Upper lobe of left lung (tissue), 6 donors: ENCODE data around the gene KRT8. TPM values are rescaled to one million over a fixed set of nuclear protein-coding genes. Genes with fewer than 3 reads are reported as not detected.

Experiments
- ATAC-seq, 2 donors: fragments of 200-7000 bp; cut with Tn5 transposase; one replicate each; pipeline ENCODE4 v1.9.1; 2022; ENCODE audit warnings: mild to moderate bottlenecking in 2 of 2, moderate library complexity in 2 of 2; ENCODE audit not compliant: low FRiP score in 2 of 2
- DNase-seq, 2 donors: peaks; one replicate each; pipeline ENCODE4 v3.0.0-alpha.2; 2019 to 2020
- H3K27ac ChIP-seq, 4 donors: fragments of 200-600 bp; sonication (generic); one replicate each; pipeline ENCODE4 v1.5.1; 2016 to 2019
- H3K27me3 ChIP-seq, 4 donors: fragments of 200-600 bp; sonication (generic); one replicate each; pipeline ENCODE4 v1.5.1; 2017 to 2019
- H3K36me3 ChIP-seq, 4 donors: fragments of 200-600 bp; sonication (generic); one replicate each; pipeline ENCODE4 v1.5.1; 2016 to 2019
- H3K4me1 ChIP-seq, 4 donors: fragments of 200-600 bp; sonication (generic); one replicate each; pipeline ENCODE4 v1.5.1; 2018 to 2019
- H3K4me3 ChIP-seq, 4 donors: fragments of 200-600 bp; sonication (generic); one replicate each; pipeline ENCODE4 v1.5.1; 2017 to 2019; ENCODE audit warnings: mild to moderate bottlenecking in 2 of 4, moderate library complexity in 1 of 4
- H3K9me3 ChIP-seq, 4 donors: fragments of 200-600 bp; sonication (generic); one replicate each; pipeline ENCODE4 v1.5.1; 2018 to 2019
- EP300 ChIP-seq, 4 donors: sonication (generic); formaldehyde crosslinking; IDR thresholded peaks; one replicate each; pipeline ENCODE4 v1.5.1; 2017; ENCODE audit warnings: antibody characterized with exemption in 4 of 4, control low read depth in 2 of 4
- POLR2A ChIP-seq, 4 donors: fragments of 450-650 bp; IDR thresholded peaks; one replicate each; pipeline ENCODE4 v1.5.1; 2016 to 2017; ENCODE audit warnings: antibody characterized with exemption in 4 of 4, mild to moderate bottlenecking in 2 of 4
- POLR2AphosphoS5 ChIP-seq, 2 donors: sonication (generic); formaldehyde crosslinking; IDR thresholded peaks; one replicate each; pipeline ENCODE4 v1.5.1; 2017; ENCODE audit warnings: antibody characterized with exemption in 2 of 2
- WGBS, 2 donors: methylation state at CpG; one replicate each; pipeline ENCODE4 v1.1.5; 2017 to 2018; 5-methylcytosine and 5-hydroxymethylcytosine counted together
- total RNA-seq, 6 donors: library from RNA; depleted of rRNA in 4 of 6; stranded (reverse); fragments of >200 nt in 4 of 6; gene quantifications; one replicate each; pipeline versions ENCODE4 v1.1.0 to v1.2.1, GENCODE V29; 2016 to 2021
- TF ChIP-seq, protein P1 (sequence below), 6 experiments: fragments of 450-650 bp in 4 of 6; fragments of 200-600 bp in 2 of 6; sonication (generic) in 2 of 6; IDR thresholded peaks; one replicate each; pipeline ENCODE4 v1.5.1; 2016 to 2019; ENCODE audit warnings: antibody characterized with exemption in 6 of 6
- donor health status: DM: no; HTN: no; CAD: no; lungs with moderate emphysema.
- donor health status: DM: no; HTN: yes; CAD: no; lungs with severe emphysema.

KRT8 gene
- total RNA-seq, 6 donors from 2014 or later: 90.1 to 1,458 (median 358) TPM

GRCh38 chr12:52850681-52851080, 54.2 kb downstream of the KRT8 start:
- no peak for ATAC-seq
- H3K27ac ChIP-seq: no peak overlapping the region
- WGBS, 2 donors: 73 to 79% methylated on average over 5 of the region's 5 CpGs
- no peak for TF ChIP-seq POLR2A (IDR thresholded peaks at IDR 0.05)
- TF ChIP-seq, protein P1, sequence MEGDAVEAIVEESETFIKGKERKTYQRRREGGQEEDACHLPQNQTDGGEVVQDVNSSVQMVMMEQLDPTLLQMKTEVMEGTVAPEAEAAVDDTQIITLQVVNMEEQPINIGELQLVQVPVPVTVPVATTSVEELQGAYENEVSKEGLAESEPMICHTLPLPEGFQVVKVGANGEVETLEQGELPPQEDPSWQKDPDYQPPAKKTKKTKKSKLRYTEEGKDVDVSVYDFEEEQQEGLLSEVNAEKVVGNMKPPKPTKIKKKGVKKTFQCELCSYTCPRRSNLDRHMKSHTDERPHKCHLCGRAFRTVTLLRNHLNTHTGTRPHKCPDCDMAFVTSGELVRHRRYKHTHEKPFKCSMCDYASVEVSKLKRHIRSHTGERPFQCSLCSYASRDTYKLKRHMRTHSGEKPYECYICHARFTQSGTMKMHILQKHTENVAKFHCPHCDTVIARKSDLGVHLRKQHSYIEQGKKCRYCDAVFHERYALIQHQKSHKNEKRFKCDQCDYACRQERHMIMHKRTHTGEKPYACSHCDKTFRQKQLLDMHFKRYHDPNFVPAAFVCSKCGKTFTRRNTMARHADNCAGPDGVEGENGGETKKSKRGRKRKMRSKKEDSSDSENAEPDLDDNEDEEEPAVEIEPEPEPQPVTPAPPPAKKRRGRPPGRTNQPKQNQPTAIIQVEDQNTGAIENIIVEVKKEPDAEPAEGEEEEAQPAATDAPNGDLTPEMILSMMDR (IDR thresholded peaks at IDR 0.05): no peak
- no peak for TF ChIP-seq EP300 (IDR thresholded peaks at IDR 0.05)
- TF ChIP-seq POLR2AphosphoS5 (IDR thresholded peaks at IDR 0.05): no peak
- peaks cover 0 to 8% (median 0%) of the 10 kb centered on the region in 4 donors for H3K4me1 ChIP-seq
- no peak for DNase-seq
- no peak overlapping the region for H3K4me3 ChIP-seq
- no peaks in the 10 kb centered on the region for H3K27me3 ChIP-seq
- no peaks in the 10 kb centered on the region for H3K36me3 ChIP-seq
- peaks cover 0 to 3% (median 0%) of the 10 kb centered on the region in 4 donors for H3K9me3 ChIP-seq

DNA sequence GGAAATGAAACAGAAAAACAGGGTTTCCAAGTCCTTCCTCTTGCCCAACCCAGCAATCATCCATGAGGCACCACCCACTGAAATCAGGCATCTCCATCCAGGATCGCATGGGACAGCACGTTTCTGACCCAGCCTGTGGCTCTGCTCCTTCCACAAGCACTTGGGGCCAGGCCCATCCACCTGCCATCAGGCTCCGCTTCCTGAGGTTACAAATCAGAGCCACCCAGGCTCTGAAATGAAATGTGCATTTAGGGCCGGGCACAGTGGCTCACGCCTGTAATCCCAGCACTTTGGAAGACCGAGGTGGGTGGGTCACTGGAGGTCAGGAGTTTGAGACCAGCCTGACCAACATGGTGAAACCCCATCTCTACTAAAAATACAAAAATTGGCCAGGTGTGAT, 55.4 kb downstream of the KRT8 start:
- Histone ChIP-seq H3K27me3 (no peaks in the 10 kb centered on the region), H3K36me3 (no peaks in the 10 kb centered on the region), H3K4me1 (peaks cover 0 to 8% (median 0%) of the 10 kb centered on the region in 4 donors), H3K4me3 (no peak overlapping the region), H3K27ac (no peak overlapping the region), H3K9me3 (no peaks in the 10 kb centered on the region)
- TF ChIP-seq, protein P1 (IDR thresholded peaks at IDR 0.05): no peak
- no peak for TF ChIP-seq POLR2A (IDR thresholded peaks at IDR 0.05)
- no peak for TF ChIP-seq EP300 (IDR thresholded peaks at IDR 0.05)
- TF ChIP-seq POLR2AphosphoS5 (IDR thresholded peaks at IDR 0.05): no peak
- WGBS, 2 donors: 84 to 86% methylated on average over 3 to 6 of the region's 6 CpGs
- no peak for DNase-seq
- no peak for ATAC-seq

DNA sequence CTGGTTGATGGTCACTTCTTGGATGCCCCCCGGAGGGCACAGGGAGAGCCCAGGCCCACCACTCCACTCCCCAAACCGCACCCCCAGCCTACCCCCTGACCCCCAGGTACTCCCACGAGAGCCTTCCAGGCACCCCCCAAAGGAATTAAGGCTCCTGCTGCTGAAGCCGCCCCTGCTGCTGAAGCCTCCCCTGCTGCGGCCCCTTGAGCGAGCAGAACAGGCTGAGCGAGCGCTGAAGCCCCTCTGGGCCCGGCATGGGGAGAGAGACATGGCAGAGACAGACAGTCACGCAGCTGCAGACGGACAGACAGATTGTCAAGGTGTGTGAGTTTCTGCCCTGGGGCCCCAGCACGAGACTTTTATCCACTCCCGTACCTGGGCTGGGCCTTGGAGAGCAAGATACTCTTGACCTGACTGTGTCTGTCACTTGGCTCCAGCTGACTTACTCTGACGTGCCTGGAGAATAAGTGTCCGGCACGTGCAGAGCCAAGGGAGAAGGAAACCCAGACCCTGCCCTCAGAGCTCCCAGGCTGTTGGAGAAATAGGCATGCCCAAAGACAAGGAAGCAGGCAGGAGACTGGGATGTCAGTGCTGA, 56.1 kb downstream of the KRT8 start, which contains the start of gene KRT78:
Gene KRT78, minus strand, starts transcription at position 334 of the 595 bp plus-strand sequence. Its CDS starts 64 bp downstream, at position 270.
- DNase-seq: peak in 1 of 2 donors; percentile 52
- no peak within 1 kb of the TSS for H3K27ac ChIP-seq
- H3K27me3 ChIP-seq: no peaks in the 10 kb centered on the region
- 60 to 62% methylated on average over 3 to 4 of the region's 16 CpGs for WGBS, 2 donors
- no peak for TF ChIP-seq POLR2A (IDR thresholded peaks at IDR 0.05)
- TF ChIP-seq EP300 (IDR thresholded peaks at IDR 0.05): no peak
- TF ChIP-seq POLR2AphosphoS5 (IDR thresholded peaks at IDR 0.05): no peak
- TF ChIP-seq, protein P1 (IDR thresholded peaks at IDR 0.05): no peak
- H3K36me3 ChIP-seq: no peaks in the 10 kb centered on the region
- no peak for ATAC-seq
- H3K4me3 ChIP-seq: no peak within 1 kb of the TSS
- peaks cover 0 to 8% (median 0%) of the 10 kb centered on the region in 4 donors for H3K4me1 ChIP-seq
- H3K9me3 ChIP-seq: no peaks in the 10 kb centered on the region

DNA sequence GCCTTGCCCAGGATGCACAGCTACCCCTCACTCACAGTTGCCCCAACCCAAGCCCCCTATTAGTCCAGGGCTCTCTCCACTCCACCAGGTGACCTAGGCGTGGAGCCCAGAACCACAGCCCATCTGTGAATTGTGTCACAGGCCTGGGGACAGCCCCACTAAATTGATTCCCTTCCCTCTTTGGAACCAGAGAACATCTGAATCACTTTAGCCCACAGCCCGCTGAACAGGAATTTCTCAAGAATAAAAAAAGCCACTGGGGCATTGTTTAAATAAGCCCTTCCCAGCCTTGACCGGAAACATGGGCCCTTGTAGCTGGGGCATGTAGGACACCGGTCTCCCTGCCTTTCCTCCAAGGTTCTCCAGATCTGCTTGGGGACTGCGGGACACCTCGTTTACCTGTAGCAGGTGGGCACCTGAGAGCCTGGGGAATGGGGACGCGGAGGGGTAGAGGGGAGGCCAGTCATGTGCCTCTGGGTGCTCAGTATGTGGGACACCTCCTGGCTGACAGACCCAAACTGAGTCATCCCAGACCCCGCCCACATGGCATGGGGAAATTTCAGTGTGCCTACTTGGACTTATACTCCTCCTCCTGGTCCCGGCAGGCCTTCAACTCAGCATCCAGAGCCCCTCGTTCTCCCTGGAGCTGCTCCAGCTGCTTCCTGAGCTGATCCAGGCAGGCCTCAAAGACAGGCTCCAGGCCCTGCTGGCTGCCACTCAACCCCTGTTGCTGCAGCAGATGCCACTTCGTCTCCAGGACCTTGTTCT, 57.4 kb downstream of the KRT8 start:
- no peak for TF ChIP-seq POLR2AphosphoS5 (IDR thresholded peaks at IDR 0.05)
- TF ChIP-seq, protein P1 (IDR thresholded peaks at IDR 0.05): no peak
- TF ChIP-seq EP300 (IDR thresholded peaks at IDR 0.05): no peak
- TF ChIP-seq POLR2A (IDR thresholded peaks at IDR 0.05): no peak
- no peaks in the 10 kb centered on the region for H3K27me3 ChIP-seq
- DNase-seq: no peak
- WGBS, 2 donors: 72 to 73% methylated on average over 5 to 12 of the region's 12 CpGs
- no peak overlapping the region for H3K27ac ChIP-seq
- H3K4me3 ChIP-seq: no peak overlapping the region
- no peaks in the 10 kb centered on the region for H3K9me3 ChIP-seq
- H3K4me1 ChIP-seq: peaks cover 0 to 8% (median 0%) of the 10 kb centered on the region in 4 donors
- H3K36me3 ChIP-seq: no peaks in the 10 kb centered on the region
- peak in 1 of 2 donors; percentile 57 for ATAC-seq

Other genes with a start within 250 kb of the KRT8 start
- gene KRT1, start 224.7 kb downstream of the KRT8 start, total RNA-seq: 1 to 10 TPM in 1 of 6 donors, under 1 TPM in 1, not detected in 4; 0.37 to 2.4 TPM
- gene KRT77, start 201.6 kb downstream of the KRT8 start, total RNA-seq: not detected
- gene KRT76, start 127.7 kb downstream of the KRT8 start, total RNA-seq: not detected
- gene KRT3, start 109.0 kb downstream of the KRT8 start, total RNA-seq: not detected
- 10 to 100 TPM in 4 of 6 donors, 1 to 10 TPM in 2; 2.1 to 36.1 (median 15.1) TPM for gene KRT4, start 91.0 kb downstream of the KRT8 start, total RNA-seq
- 1 to 10 TPM in 3 of 6 donors, under 1 TPM in 1, not detected in 2; 0.30 to 8.9 (median 1.3) TPM for gene KRT79, start 70.8 kb downstream of the KRT8 start, total RNA-seq
- under 1 TPM in 2 of 6 donors, not detected in 4; 0.13 to 0.30 TPM for gene KRT78, start 56.1 kb downstream of the KRT8 start, total RNA-seq
- 1,000 to 10,000 TPM in 1 of 6 donors, 100 to 1,000 TPM in 4, 10 to 100 TPM in 1; 99.5 to 1,221 (median 355) TPM for gene KRT18, start 44.0 kb upstream of the KRT8 start, total RNA-seq
- gene EIF4B, start 101.4 kb upstream of the KRT8 start, total RNA-seq: 100 to 1,000 TPM; 222 to 451 (median 363) TPM
- 100 to 1,000 TPM in 5 of 6 donors, 10 to 100 TPM in 1; 99.1 to 703 (median 197) TPM for gene TNS2, start 145.0 kb upstream of the KRT8 start, total RNA-seq
- gene SPRYD3, start 174.3 kb upstream of the KRT8 start, total RNA-seq: 10 to 100 TPM; 34.8 to 53.3 (median 46.7) TPM
- 100 to 1,000 TPM in 1 of 6 donors, 10 to 100 TPM in 5; 12.6 to 112 (median 48.9) TPM for gene IGFBP6, start 192.6 kb upstream of the KRT8 start, total RNA-seq
- 1 to 10 TPM in 1 of 6 donors, under 1 TPM in 2, not detected in 3; 0.11 to 3.1 (median 0.13) TPM for gene SOAT2, start 198.4 kb upstream of the KRT8 start, total RNA-seq